Measurements from ENCODE around the gene HAUS8. TPM values are rescaled to one million over a fixed set of nuclear protein-coding genes. Genes with fewer than 3 reads are reported as not detected.
"Not testable (repeated sequence)": the region's sequence is repeated elsewhere in the genome, so short reads cannot be mapped to it uniquely, and the experiment has no call there.

The HAUS8 gene
- polyA plus RNA-seq, 12 donors = 6.5 to 13.9 (median 9.2) TPM; not detected in 1

DNA sequence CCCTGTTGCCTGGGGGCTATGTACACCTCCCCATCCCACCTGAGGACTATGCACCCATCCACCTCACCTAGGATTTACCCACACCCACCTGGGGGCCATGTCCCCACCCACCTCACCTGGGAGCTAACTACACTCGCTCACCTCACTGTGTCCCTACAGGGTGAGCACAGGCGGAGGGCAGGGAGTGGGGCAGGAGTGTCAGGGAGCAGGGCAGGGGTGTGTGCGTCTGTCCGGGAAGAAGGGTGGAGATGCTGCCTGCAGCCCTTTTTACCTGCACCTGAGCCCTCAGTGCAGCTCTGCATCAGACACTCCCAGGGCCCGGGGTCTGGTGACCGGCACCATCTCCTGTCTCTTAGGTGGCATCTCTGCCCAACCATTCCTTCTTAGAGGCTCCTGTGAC is 38.1 kb downstream of the HAUS8 start:
- no peak for DNase-seq

DNA sequence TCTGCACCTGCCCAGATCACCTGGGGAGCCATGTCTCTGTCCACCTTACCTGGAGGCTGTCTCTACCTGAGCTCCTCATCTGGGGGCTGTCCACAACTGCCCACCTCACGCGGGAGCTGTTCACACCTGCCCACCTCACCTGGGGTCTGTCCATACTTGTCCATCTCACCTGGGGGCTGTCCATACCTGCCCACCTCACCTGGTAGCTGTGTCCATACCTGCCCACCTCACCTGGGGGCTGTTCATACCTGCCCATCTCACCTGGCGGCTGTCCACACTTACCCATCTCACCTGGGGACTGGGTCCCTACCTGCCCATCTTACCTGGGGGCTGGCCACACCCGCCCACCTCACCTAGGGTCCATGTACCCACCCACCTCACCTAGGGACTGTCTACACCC is 38.6 kb downstream of the HAUS8 start:
- DNase-seq = no peak

- DNase-seq = peak; percentile 22
Observed at GRCh38 chr19:17035842-17036424, 39.3 kb downstream of the HAUS8 start.

GRCh38 chr19:17031741-17032140 is 43.5 kb downstream of the HAUS8 start:
- DNase-seq = no peak

DNA sequence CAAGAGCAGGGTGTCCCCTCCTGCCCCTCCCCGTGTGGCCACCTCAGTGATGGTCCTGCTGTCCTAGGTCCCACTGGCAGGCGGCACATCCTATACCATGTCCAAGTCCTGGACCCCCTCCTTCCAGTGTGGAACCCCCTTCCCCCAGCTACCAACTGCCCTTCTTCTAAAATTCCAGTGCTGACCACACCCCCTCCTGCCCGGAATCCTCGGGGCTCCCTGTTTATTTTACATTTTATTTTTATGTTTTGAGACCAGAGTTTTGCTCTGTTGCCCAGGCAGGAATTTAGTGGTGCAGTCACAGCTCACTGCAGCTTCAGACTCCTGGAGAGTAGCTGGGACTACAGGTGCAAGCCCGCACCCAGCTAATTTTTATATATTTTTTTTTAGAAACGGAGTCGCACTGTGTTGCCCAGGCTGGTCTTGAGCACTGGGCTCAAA is 47.7 kb downstream of the HAUS8 start:
- no peak for DNase-seq

DNA sequence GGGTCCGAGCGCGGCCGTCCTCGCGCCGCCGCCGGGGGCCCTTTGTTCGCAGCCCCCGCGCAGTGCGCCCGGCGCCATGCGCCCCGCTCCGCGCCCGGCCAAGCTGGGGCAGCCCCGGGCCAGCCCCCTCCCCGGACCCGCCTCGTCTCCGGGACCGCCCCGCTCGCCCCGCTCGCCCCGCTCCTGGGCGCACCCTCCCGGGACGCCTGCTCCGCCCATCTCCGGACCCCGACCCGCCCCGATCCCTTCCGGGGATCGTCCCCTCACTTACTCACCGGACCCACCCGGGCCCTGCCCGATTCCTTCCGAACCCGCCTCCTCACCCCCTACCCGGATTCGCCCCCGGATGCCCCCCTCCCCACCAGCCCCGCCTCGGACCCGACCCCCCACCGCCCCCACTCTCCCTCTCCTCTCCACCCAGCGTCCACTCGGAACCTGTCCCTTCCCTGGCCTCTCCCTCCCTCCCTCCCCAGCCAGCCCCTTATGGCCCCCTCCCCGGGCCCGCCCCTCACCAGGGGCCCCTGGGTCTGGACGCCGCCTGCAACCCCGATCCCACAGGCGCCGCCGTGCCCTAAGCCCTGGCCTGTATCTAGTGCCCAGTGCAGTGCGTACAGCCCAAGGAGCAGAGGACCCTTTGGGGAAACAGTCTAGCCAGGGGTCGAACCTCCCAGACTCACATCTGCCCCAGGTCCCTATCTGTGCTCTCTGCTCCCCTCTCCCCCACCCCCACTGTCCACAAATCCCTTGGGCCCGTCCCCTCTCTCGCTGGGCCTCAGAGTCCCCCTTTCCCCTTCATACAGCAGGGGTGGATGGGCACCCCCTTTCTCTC is 48.3 kb downstream of the HAUS8 start, which contains the start of gene CPAMD8:
Gene CPAMD8, minus strand, starts transcription at position 105 of the 829 bp plus-strand sequence. CDS start 168 bp downstream, outside the sequence.
- DNase-seq = no peak

- DNase-seq = no peak
Observed at GRCh38 chr19:17025991-17026658, 49.1 kb downstream of the HAUS8 start.

- DNase-seq = no peak
Observed at GRCh38 chr19:17025361-17025760, 49.9 kb downstream of the HAUS8 start.

DNA sequence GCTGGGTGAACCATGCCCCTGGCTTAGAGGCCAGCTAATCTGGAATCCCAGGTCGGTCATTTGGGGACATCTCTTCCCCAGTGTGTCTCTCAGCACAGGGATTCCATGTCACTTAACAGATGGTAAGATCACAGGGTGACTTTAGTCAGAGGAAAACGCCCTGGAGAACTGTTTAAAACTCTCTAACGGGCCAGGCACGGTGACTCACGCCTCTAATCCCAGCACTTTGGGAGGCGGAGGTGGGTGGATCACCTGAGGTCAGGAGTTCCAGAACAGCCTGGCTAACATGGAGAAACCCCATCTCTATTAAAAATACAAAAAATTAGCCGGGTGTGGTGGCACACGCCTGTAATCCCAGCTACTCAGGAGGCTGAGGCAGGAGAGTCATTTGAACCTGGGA is 50.3 kb downstream of the HAUS8 start:
- not testable (repeated sequence) for DNase-seq

DNA sequence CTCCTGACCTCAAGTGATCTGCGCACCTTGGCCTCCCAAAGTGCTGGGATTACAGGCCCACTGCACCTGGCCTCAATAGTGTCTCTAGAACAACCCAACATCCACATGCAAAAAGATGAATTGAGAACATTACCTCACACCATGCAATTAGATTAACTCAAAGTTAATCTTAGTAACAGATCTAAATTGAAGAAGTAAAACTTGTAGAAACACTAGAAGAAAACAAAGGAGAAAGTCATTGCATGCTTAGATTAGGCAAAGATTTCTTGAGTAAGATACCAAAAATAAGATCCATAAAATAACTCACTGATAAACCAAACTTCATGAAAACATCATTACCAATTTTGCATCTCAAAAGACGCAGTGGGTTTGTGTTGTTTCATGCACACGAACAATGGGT is 51.4 kb downstream of the HAUS8 start:
- DNase-seq = no peak

- no peak for DNase-seq
Observed at GRCh38 chr19:17022738-17023137, 52.5 kb downstream of the HAUS8 start.

GRCh38 chr19:17021793-17022590 is 53.3 kb downstream of the HAUS8 start:
- no peak for DNase-seq

- DNase-seq = no peak
Observed at GRCh38 chr19:17021328-17021727, 53.9 kb downstream of the HAUS8 start.

GRCh38 chr19:17020823-17021222 is 54.4 kb downstream of the HAUS8 start:
- no peak for DNase-seq

DNA sequence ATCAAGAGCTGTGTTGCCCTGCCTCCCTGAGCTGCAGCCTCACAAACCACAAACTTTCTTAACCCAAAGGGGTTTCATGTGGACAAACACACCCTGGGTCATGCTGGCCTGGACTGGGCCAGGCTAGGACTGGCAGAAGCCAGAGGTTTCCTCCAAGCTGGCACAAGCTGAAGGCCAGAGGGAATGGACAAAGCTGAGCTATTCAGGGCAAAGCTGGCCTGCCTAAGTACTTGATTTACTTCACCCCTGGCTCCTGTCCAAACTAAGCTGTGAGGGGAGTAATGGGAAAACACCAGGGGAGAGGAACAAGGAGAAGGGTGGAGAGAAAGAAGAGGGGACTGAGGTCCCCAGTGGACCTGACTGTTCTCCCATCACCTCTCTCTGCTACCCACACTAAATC is 54.9 kb downstream of the HAUS8 start:
- no peak for DNase-seq

- DNase-seq = not testable (repeated sequence)
Observed at GRCh38 chr19:17014212-17014861, 60.9 kb downstream of the HAUS8 start.

DNA sequence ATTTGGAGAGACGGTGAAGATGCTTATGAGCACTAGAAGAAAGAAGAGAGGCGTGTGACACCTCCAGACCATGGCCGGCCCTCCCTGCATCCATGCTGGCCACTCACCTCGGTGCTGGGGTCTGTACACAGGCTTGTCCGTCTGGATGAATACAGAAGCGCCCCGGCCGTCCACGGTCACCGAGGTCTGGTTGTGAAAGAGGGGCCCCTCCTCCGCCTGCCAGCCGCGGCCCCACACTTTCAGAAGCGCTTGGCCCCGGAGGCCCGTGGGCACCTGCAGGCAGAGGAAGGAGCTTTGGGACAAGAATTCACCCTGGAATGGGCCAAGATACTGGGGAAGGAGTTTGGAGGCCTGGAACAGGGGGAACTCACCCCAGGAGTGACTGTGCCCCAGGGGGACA is 63.8 kb downstream of the HAUS8 start:
- DNase-seq = no peak

DNA sequence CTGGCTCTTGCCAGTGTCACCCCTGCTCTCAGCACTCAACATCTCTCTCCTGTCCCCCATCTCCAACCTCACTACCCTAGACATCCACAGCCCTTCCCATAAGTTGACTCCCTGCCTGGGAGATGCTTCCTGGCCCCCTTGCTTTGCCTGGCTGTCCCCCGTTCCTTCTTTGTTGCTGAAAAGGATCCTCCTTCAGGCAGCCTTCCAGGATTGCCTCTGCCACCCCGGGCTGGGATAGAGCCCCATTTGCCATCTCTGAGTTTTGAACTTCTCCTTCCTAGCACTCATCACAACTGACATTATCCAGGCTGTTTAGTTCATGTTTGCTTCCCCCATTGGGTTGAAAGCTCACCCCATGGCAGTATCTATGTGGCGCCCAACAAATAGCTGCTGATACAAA is 68.7 kb downstream of the HAUS8 start:
- DNase-seq = no peak

DNA sequence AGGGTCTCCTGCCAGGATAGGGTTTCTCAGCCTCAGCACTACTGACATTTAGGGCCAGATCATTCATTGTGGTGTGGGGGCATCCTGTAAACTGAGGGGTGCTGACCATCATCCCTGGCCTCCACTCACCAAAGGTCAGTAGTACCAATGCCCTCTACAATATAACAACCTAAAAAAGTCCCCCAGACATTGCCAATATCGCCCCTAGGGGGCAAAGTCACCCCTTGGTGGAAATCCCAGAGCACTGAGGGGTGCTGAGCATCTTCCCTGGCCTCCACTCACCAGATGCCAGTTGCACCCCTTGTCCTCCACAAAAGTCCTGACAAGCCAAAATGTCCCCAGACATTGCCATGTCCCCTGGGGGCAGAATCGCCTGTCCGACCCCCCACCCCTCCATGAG is 70.3 kb downstream of the HAUS8 start:
- no peak for DNase-seq

DNA sequence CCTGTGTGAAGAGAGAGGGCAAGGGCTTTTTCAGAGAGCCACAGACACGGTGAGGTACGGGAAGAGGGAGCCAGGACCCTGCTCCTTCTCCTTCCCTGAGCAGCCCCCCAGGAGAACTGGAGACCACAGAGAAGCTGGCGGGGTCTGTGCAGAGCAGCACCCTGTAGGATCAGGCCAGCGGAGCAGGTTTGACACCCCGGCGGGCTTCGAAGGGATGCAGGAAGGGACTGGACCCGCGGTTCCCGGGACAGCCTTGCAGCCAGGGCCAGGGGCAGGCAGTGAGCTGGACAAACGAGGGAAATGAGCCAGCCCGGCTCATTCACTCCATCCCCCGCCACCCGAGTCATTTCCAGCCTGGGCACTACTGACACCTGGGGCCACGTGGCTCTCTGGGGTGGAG is 70.9 kb downstream of the HAUS8 start:
- DNase-seq = no peak

DNA sequence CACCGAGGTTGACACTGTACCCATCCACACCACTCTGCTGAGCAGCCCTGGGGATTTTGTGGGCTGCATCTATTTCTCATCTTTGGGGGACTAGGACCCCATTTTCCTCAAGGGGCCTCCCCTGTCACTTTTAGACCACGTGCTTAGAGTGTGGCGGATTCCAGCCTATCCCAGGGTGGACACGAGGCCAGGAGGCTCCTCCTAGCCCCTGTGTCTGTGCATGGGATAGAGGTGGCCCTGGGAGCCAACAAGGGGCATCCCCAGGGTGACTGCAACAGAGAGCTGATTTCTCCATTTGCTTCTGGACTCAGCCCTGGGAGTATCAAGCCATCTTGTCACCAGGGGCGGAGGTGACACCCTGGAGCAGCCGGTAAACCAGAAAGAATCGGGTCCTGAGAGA is 72.8 kb downstream of the HAUS8 start:
- DNase-seq = no peak
